BJ (cell line): ENCODE data around the gene TNFAIP8L3. TPM values are rescaled to one million over a fixed set of nuclear protein-coding genes. Genes with fewer than 3 reads are reported as not detected.

Source experiments
- CTCF ChIA-PET: fragments of 350-600 bp; formaldehyde crosslinking; extraction: SDS; loops from one replicate; lab custom pipeline; 2021; ENCODE audit warnings: antibody characterized with exemption, inconsistent platforms; lab: Yijun Ruan, JAX
- POLR2A ChIA-PET: fragments of 300-600 bp; sonication (Branson Sonifier 250); formaldehyde crosslinking; extraction: SDS; loops from one replicate; lab custom pipeline; 2021; ENCODE audit warnings: antibody characterized with exemption; lab: Charles Lee
- DNase-seq: peaks from one replicate; pipeline ENCODE4 v3.0.0-alpha.2; 2011; ENCODE audit warnings: low read depth
- H3K27me3 ChIP-seq: 2 replicates; pipeline ENCODE4 v1.6.0; 2011; ENCODE audit warnings: low read length; ENCODE audit not compliant: control insufficient read depth, insufficient read depth
- H3K36me3 ChIP-seq: 2 replicates; pipeline ENCODE4 v1.5.1; 2011; ENCODE audit warnings: low read length; ENCODE audit not compliant: control insufficient read depth, insufficient read depth
- H3K4me3 ChIP-seq: 2 replicates; pipeline ENCODE4 v1.5.1; 2011; ENCODE audit warnings: low read depth, mild to moderate bottlenecking, control low read depth, low read length
- polyA plus RNA-seq: library from polyadenylated mRNA; depleted of rRNA; stranded (reverse); fragments of >200 nt; gene quantifications from 2 replicates; pipeline ENCODE4 v1.2.3, GENCODE V29; 2011
- TF ChIP-seq, protein P1 (sequence below): IDR thresholded peaks from 2 replicates; pipeline ENCODE4 v1.5.1; 2011; ENCODE audit warnings: low read depth, mild to moderate bottlenecking, control low read depth, inconsistent platforms, low read length, moderate library complexity; ENCODE audit not compliant: insufficient read depth

The TNFAIP8L3 gene
- polyA plus RNA-seq, 1 experiment, result 0.04 TPM

DNA sequence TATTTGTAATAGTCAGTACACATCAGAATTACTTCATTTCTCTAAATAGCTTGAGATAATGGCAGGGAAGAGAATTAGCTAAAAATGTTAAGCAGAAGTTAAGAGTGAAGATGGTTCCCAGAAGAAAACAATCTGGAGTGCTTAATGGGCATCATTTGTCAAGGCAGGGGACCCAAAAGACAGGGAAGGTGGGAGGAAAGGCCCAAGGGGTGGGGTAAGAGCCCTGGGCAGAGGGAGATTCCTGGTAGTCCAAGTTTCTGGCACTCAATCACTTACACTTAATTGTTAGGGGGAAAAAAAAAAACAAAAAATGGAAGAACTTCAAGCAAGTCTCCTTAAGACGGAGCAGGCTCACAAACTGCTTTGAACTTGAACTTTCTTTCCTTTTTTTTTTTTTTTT is 28.9 kb downstream of the TNFAIP8L3 start:
- TF ChIP-seq, protein P1, sequence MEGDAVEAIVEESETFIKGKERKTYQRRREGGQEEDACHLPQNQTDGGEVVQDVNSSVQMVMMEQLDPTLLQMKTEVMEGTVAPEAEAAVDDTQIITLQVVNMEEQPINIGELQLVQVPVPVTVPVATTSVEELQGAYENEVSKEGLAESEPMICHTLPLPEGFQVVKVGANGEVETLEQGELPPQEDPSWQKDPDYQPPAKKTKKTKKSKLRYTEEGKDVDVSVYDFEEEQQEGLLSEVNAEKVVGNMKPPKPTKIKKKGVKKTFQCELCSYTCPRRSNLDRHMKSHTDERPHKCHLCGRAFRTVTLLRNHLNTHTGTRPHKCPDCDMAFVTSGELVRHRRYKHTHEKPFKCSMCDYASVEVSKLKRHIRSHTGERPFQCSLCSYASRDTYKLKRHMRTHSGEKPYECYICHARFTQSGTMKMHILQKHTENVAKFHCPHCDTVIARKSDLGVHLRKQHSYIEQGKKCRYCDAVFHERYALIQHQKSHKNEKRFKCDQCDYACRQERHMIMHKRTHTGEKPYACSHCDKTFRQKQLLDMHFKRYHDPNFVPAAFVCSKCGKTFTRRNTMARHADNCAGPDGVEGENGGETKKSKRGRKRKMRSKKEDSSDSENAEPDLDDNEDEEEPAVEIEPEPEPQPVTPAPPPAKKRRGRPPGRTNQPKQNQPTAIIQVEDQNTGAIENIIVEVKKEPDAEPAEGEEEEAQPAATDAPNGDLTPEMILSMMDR, result no peak
- Histone ChIP-seq H3K36me3 (no peaks in the 10 kb centered on the region), H3K27me3 (peaks cover 2% of the 10 kb centered on the region; the same call in 1 of the 2 replicates), H3K4me3 (no peak overlapping the region)
- DNase-seq, result no peak
- CTCF ChIA-PET, result interaction anchor here (1.0 kb wide), 1 partner anchor 12 kb away, joined by 3 read pairs; no protein-coding TSS in a partner anchor
- POLR2A ChIA-PET, result no interaction called here

GRCh38 chr15:51065261-51065660 is 29.4 kb downstream of the TNFAIP8L3 start:
- CTCF ChIA-PET, result interaction anchor here (1.0 to 1.5 kb wide), 2 partner anchors 13 to 97 kb away, joined by 3 read pairs; no protein-coding TSS in a partner anchor
- Histone ChIP-seq H3K4me3 (no peak overlapping the region), H3K36me3 (no peaks in the 10 kb centered on the region), H3K27me3 (peaks cover 4% of the 10 kb centered on the region; the same call in 1 of the 2 replicates)
- TF ChIP-seq, protein P1, result no peak
- no peak for DNase-seq
- POLR2A ChIA-PET, result no interaction called here

GRCh38 chr15:51062736-51063135 is 32.0 kb downstream of the TNFAIP8L3 start:
- ChIA-PET CTCF (no interaction called here), POLR2A (no interaction called here)
- Histone ChIP-seq H3K4me3 (no peak overlapping the region), H3K36me3 (no peaks in the 10 kb centered on the region), H3K27me3 (peaks cover 6% of the 10 kb centered on the region)
- TF ChIP-seq, protein P1, result no peak
- DNase-seq, result no peak

DNA sequence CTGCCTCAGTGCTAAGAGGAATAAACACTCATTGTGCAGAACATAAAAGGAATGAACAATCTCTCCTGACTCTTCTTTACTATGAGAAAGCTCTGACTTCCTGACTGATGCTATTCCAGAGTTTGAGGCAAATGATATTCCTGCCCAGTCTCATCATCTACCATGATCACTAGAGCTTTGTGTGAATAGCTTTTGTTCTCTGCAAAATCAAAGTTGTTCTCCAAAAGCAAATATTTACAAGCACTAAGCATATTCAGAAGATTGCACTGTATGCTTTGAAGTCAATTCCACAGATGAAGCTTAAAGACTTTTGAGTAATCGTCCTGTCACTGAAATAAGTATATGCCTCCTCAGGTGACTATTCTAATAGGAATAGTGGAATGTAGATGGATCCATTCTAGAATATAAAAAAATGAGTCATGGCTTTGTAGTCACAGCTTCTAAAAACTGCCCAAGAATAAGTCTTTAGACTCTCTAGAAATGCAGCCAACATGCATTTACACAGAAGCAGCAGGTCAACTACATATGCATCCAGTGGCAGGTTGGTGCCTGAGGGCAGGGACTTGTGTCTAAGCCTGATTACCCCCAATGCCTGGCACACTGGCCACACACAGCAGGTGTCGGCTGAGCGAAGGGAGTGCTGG is 34.6 kb downstream of the TNFAIP8L3 start:
- POLR2A ChIA-PET, result interaction anchor here (0.6 kb wide), 1 partner anchor 85 kb away, joined by 3 read pairs; no protein-coding TSS in a partner anchor
- TF ChIP-seq, protein P1, result no peak
- no peak for DNase-seq
- Histone ChIP-seq H3K36me3 (no peaks in the 10 kb centered on the region), H3K27me3 (peaks cover 13% of the 10 kb centered on the region), H3K4me3 (no peak overlapping the region)
- CTCF ChIA-PET, result interaction anchor here (1.0 kb wide), 1 partner anchor 36 kb away, joined by 5 read pairs; no protein-coding TSS in a partner anchor

DNA sequence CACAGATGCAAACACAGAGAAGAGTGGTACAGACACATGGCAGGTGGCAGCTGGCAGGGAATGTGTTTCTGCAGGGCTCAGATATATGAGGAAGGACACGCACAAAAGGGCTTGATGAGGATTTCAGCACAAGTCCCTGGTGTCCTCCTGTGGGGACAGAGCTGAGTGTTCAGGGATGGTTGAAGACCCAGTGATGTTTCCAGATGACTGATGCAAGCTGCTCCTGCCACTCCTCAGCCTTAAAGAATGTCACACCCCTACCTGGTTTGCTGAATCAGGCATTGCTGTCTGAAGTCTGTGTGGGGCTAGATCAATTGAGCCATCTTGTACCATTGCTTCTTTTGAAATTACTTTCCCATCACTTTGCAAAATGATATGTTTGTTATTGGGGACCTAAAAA is 40.2 kb downstream of the TNFAIP8L3 start:
- DNase-seq, result no peak
- TF ChIP-seq, protein P1, result no peak
- Histone ChIP-seq H3K4me3 (no peak overlapping the region), H3K36me3 (no peaks in the 10 kb centered on the region), H3K27me3 (peaks cover 12% of the 10 kb centered on the region)
- ChIA-PET POLR2A (no interaction called here), CTCF (no interaction called here)
